HepG2 (cell line): ENCODE measurements around the gene ENAH. TPM values are rescaled to one million over a fixed set of nuclear protein-coding genes. Genes with fewer than 3 reads are reported as not detected.

Source experiments
- CEBPG ChIP-seq: IDR thresholded peaks from 2 replicates; pipeline ENCODE4 v1.6.1; 2016
- DNMT1 ChIP-seq: sonication (generic); formaldehyde crosslinking; IDR thresholded peaks from 2 replicates; pipeline ENCODE4 v1.5.1; 2020; ENCODE audit warnings: mild to moderate bottlenecking, missing genetic modification reagents
- FOXA1 ChIP-seq, 2 experiments: fragments of 450-650 bp in 1 of 2; sonication (generic) in 1 of 2; formaldehyde crosslinking in 1 of 2; IDR thresholded peaks; 2 replicates each; pipeline versions ENCODE4 v1.4.0 to v1.6.1; 2016 to 2020; ENCODE audit warnings: missing genetic modification reagents in 1 of 2
- HDAC1 ChIP-seq: sonication (generic); formaldehyde crosslinking; IDR thresholded peaks from 2 replicates; pipeline ENCODE4 v1.5.1; 2020; ENCODE audit warnings: mild to moderate bottlenecking, missing genetic modification reagents
- KLF16 ChIP-seq, 2 experiments: sonication (generic) in 1 of 2; formaldehyde crosslinking in 1 of 2; IDR thresholded peaks; 2 replicates each; pipeline versions ENCODE4 v1.6.1 to v1.8.0; 2016 to 2023; ENCODE audit warnings: missing genetic modification reagents in 2 of 2, missing compliant biosample characterization in 1 of 2
- LCORL ChIP-seq, 2 experiments: fragments of 450-650 bp in 1 of 2; sonication (generic) in 1 of 2; formaldehyde crosslinking in 1 of 2; IDR thresholded peaks; 2 replicates each; pipeline versions ENCODE4 v1.5.0 to v1.6.1; 2017 to 2020; ENCODE audit warnings: antibody characterized with exemption in 1 of 2, missing genetic modification reagents in 1 of 2
- PAXIP1 ChIP-seq: sonication (generic); formaldehyde crosslinking; conservative IDR thresholded peaks from 2 replicates; pipeline ENCODE4 v1.4.0; 2020; ENCODE audit warnings: mild to moderate bottlenecking, missing genetic modification reagents, moderate library complexity
- RAD21 ChIP-seq: fragments of 450-650 bp; formaldehyde crosslinking; IDR thresholded peaks from 2 replicates; pipeline ENCODE4 v1.5.0; 2020; ENCODE audit warnings: mild to moderate bottlenecking
- RELA ChIP-seq: sonication (generic); formaldehyde crosslinking; IDR thresholded peaks from 2 replicates; pipeline ENCODE4 v1.4.0; 2020; ENCODE audit warnings: missing genetic modification reagents
- TBX3 ChIP-seq: fragments of 450-650 bp; IDR thresholded peaks from 2 replicates; pipeline ENCODE4 v1.6.1; 2017; ENCODE audit warnings: antibody characterized with exemption, mild to moderate bottlenecking, inconsistent platforms, borderline replicate concordance
- TCF7 ChIP-seq: sonication (generic); IDR thresholded peaks from 2 replicates; pipeline ENCODE4 v1.6.1; 2016; ENCODE audit warnings: antibody characterized with exemption, low read depth
- ZBTB43 ChIP-seq: sonication (generic); formaldehyde crosslinking; conservative IDR thresholded peaks from 2 replicates; pipeline ENCODE4 v1.4.0; 2020; ENCODE audit warnings: missing genetic modification reagents
- ZNF292 ChIP-seq: sonication (generic); formaldehyde crosslinking; IDR thresholded peaks from 2 replicates; pipeline ENCODE4 v1.8.1; 2022; ENCODE audit warnings: mild to moderate bottlenecking, low read depth, missing genetic modification reagents, borderline replicate concordance
- ZNF646 ChIP-seq: sonication (generic); formaldehyde crosslinking; IDR thresholded peaks from 2 replicates; pipeline ENCODE4 v1.9.0; 2021; ENCODE audit warnings: mild to moderate bottlenecking, missing genetic modification reagents
- ZNF691 ChIP-seq: sonication (generic); formaldehyde crosslinking; IDR thresholded peaks from 2 replicates; pipeline ENCODE4 v1.4.0; 2020; ENCODE audit warnings: missing genetic modification reagents, low read depth, mild to moderate bottlenecking, borderline replicate concordance
- ZNF891 ChIP-seq: sonication (generic); formaldehyde crosslinking; IDR thresholded peaks from 2 replicates; pipeline ENCODE4 v1.5.0; 2020; ENCODE audit warnings: mild to moderate bottlenecking, missing genetic modification reagents
- polyA plus RNA-seq, 8 experiments: library from polyadenylated mRNA; depleted of rRNA in 3 of 8; stranded (reverse) in 7 of 8; unstranded in 1 of 8; fragments of >200 nt; fragmentation: Illumina TruSeq in 4 of 8; extraction: Trizol in 4 of 8; gene quantifications; 2 replicates each; pipeline versions ENCODE4 v1.2.1 to v1.2.3, GENCODE V29; 2011 to 2016; ENCODE audit warnings: low read depth in 4 of 8, missing spikeins in 1 of 8, mixed read lengths in 1 of 8; ENCODE audit not compliant: insufficient read depth in 1 of 8
- total RNA-seq, 5 experiments: library from RNA; depleted of rRNA; stranded (reverse); fragments of >200 nt; fragmentation: Illumina TruSeq; extraction: Trizol; gene quantifications; 2 replicates each; pipeline ENCODE4 v1.2.3, GENCODE V29; 2016; ENCODE audit warnings: low read depth in 1 of 5

ENAH gene
- total and polyA plus RNA-seq, 2 of the 13 experiments (the other 11 are each of a cell fraction or from before 2014, with no cell fraction given) = 22.1 to 58.3 TPM

GRCh38 chr1:225453797-225454648 lies 198.9 kb downstream of the ENAH start (continued):
- TF ChIP-seq TBX3 (peak; percentile 30; the same call in 1 of the 2 replicates), LCORL (IDR thresholded peaks at IDR 0.05) (no peak), LCORL (CRISPR knock-in tag; IDR thresholded peaks at IDR 0.05) (no peak), ZNF646 (no peak), ZNF292 (no peak), RAD21 (CRISPR knock-in tag) (no peak), FOXA1 (IDR thresholded peaks at IDR 0.05) (no peak), FOXA1 (CRISPR knock-in tag; IDR thresholded peaks at IDR 0.05) (peak; percentile 80), RELA (CRISPR knock-in tag) (no peak), HDAC1 (CRISPR knock-in tag) (0 out of 2 replicates have a peak, but pooled peaks have one; percentile 33), ZNF691 (no peak), ZNF891 (CRISPR knock-in tag) (no peak), ZBTB43 (CRISPR knock-in tag) (peak; percentile 63; the same call in 1 of the 2 replicates), PAXIP1 (CRISPR knock-in tag) (0 out of 2 replicates have a peak, but pooled peaks have one; percentile 37), TCF7 (peak; percentile 69), DNMT1 (no peak), KLF16 (CRISPR knock-in tag; IDR thresholded peaks at IDR 0.05) (peak in 1 of 2 experiments; percentile 60; a peak in 1 of 4 replicates), CEBPG (peak; percentile 82)
